ENCODE measurements around the gene ZSWIM1. TPM values are rescaled to one million over a fixed set of nuclear protein-coding genes. Genes with fewer than 3 reads are reported as not detected.
A peak's percentile ranks its signal among the peaks of the same experiment; 100 is the strongest.
"Not testable (repeated sequence)": the region's sequence is repeated elsewhere in the genome, so short reads cannot be mapped to it uniquely, and the experiment has no call there.

Gene ZSWIM1
- total and polyA plus RNA-seq, 2 of the 13 experiments (the other 11 are each of a cell fraction or from before 2014, with no cell fraction given), result 9.5 to 11.7 TPM

DNA sequence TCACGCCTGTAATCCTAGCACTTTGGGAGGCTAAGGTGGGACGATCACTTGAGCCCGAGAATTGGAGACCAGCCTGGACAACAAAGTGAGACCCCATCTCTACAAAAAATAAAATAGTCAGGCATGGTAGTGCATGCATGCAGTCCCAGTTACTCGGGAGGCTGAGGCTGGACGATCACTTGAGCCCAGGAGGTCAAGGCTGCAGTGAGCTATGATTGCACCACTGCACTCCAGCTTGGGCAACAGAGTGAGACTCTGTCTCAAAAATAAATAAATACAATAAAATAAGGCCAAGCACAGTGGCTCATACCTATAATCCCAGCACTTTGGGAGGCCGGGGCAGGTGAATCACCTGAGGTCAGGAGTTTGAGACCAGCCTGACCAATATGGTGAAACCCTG, 20.3 kb downstream of the ZSWIM1 start:
- ATAC-seq; H2AFZ ChIP-seq (ENCODE audit: low read length); CTCF ChIA-PET (ENCODE audit: low intra/inter-chr PET ratio, low total read pairs); TF ChIP-seq FOXP1 (IDR thresholded peaks at IDR 0.05); GABPA (IDR thresholded peaks at IDR 0.05; ENCODE audit: low read depth, low read length): not testable (repeated sequence)
- TF ChIP-seq HOXA3 (CRISPR knock-in tag; IDR thresholded peaks at IDR 0.05) (peak; percentile 41; the same call in 1 of the 2 replicates), FOXP1 (CRISPR knock-in tag; IDR thresholded peaks at IDR 0.05) (peak; percentile 41; the same call in 1 of the 2 replicates), GATAD2A (CRISPR knock-in tag; IDR thresholded peaks at IDR 0.05) (0 out of 2 replicates have a peak, but pooled peaks have one; percentile 26), SAP130 (CRISPR knock-in tag; IDR thresholded peaks at IDR 0.05; ENCODE audit: low read depth) (0 out of 2 replicates have a peak, but pooled peaks have one; percentile 33), MED1 (CRISPR knock-in tag; IDR thresholded peaks at IDR 0.05) (peak; percentile 27; the same call in 1 of the 2 replicates), CEBPG (CRISPR knock-in tag; IDR thresholded peaks at IDR 0.05) (peak; percentile 79), RXRA (CRISPR knock-in tag; IDR thresholded peaks at IDR 0.05) (peak; percentile 43; the same call in 1 of the 2 replicates), NFKB2 (CRISPR knock-in tag; IDR thresholded peaks at IDR 0.05; ENCODE audit: borderline replicate concordance) (peak; percentile 26; the same call in 1 of the 2 replicates), CEBPB (IDR thresholded peaks at IDR 0.05; ENCODE audit: borderline replicate concordance, low read depth, low read length) (peak; percentile 87), HOXA5 (CRISPR knock-in tag; IDR thresholded peaks at IDR 0.05) (0 out of 2 replicates have a peak, but pooled peaks have one; percentile 60), HNF4A (CRISPR knock-in tag; IDR thresholded peaks at IDR 0.05) (peak; percentile 77), RARA (CRISPR knock-in tag; IDR thresholded peaks at IDR 0.05) (peak; percentile 79), SKI (IDR thresholded peaks at IDR 0.05; ENCODE audit: partially characterized antibody) (peak; percentile 23), GABPA (CRISPR knock-in tag; IDR thresholded peaks at IDR 0.05; ENCODE audit: low read depth) (0 out of 2 replicates have a peak, but pooled peaks have one; percentile 2), NR2F6 (IDR thresholded peaks at IDR 0.05) (peak; percentile 50; the same call in 1 of the 2 replicates), NR2F6 (CRISPR knock-in tag; IDR thresholded peaks at IDR 0.05) (peak; percentile 84), SALL1 (CRISPR knock-in tag; IDR thresholded peaks at IDR 0.05) (peak; percentile 54; the same call in 1 of the 2 replicates), FOXK1 (CRISPR knock-in tag; IDR thresholded peaks at IDR 0.05; ENCODE audit: borderline replicate concordance, low read depth) (0 out of 2 replicates have a peak, but pooled peaks have one; percentile 17), ZNF331 (CRISPR knock-in tag; IDR thresholded peaks at IDR 0.05) (0 out of 2 replicates have a peak, but pooled peaks have one; percentile 43)
- TF ChIP-seq, protein P1, sequence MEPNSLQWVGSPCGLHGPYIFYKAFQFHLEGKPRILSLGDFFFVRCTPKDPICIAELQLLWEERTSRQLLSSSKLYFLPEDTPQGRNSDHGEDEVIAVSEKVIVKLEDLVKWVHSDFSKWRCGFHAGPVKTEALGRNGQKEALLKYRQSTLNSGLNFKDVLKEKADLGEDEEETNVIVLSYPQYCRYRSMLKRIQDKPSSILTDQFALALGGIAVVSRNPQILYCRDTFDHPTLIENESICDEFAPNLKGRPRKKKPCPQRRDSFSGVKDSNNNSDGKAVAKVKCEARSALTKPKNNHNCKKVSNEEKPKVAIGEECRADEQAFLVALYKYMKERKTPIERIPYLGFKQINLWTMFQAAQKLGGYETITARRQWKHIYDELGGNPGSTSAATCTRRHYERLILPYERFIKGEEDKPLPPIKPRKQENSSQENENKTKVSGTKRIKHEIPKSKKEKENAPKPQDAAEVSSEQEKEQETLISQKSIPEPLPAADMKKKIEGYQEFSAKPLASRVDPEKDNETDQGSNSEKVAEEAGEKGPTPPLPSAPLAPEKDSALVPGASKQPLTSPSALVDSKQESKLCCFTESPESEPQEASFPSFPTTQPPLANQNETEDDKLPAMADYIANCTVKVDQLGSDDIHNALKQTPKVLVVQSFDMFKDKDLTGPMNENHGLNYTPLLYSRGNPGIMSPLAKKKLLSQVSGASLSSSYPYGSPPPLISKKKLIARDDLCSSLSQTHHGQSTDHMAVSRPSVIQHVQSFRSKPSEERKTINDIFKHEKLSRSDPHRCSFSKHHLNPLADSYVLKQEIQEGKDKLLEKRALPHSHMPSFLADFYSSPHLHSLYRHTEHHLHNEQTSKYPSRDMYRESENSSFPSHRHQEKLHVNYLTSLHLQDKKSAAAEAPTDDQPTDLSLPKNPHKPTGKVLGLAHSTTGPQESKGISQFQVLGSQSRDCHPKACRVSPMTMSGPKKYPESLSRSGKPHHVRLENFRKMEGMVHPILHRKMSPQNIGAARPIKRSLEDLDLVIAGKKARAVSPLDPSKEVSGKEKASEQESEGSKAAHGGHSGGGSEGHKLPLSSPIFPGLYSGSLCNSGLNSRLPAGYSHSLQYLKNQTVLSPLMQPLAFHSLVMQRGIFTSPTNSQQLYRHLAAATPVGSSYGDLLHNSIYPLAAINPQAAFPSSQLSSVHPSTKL (CRISPR knock-in tag; IDR thresholded peaks at IDR 0.05), result peak; percentile 69
- TF ChIP-seq, protein P2, sequence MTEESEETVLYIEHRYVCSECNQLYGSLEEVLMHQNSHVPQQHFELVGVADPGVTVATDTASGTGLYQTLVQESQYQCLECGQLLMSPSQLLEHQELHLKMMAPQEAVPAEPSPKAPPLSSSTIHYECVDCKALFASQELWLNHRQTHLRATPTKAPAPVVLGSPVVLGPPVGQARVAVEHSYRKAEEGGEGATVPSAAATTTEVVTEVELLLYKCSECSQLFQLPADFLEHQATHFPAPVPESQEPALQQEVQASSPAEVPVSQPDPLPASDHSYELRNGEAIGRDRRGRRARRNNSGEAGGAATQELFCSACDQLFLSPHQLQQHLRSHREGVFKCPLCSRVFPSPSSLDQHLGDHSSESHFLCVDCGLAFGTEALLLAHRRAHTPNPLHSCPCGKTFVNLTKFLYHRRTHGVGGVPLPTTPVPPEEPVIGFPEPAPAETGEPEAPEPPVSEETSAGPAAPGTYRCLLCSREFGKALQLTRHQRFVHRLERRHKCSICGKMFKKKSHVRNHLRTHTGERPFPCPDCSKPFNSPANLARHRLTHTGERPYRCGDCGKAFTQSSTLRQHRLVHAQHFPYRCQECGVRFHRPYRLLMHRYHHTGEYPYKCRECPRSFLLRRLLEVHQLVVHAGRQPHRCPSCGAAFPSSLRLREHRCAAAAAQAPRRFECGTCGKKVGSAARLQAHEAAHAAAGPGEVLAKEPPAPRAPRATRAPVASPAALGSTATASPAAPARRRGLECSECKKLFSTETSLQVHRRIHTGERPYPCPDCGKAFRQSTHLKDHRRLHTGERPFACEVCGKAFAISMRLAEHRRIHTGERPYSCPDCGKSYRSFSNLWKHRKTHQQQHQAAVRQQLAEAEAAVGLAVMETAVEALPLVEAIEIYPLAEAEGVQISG (CRISPR knock-in tag; IDR thresholded peaks at IDR 0.05), result peak; percentile 31; the same call in 1 of the 2 replicates

More for the DNA sequence above, 20.3 kb downstream of the ZSWIM1 start:
- H4K20me1 ChIP-seq (ENCODE audit: insufficient read depth, low read length); in situ Hi-C loops (cut with HindIII; ENCODE audit: extremely low pct_ligation_motif_present, low pct_unique_long_range_greater_than_20kb); BruUV-seq (replicated peaks); H3K9ac ChIP-seq (ENCODE audit: insufficient read depth, low read depth, low read length); H3K4me2 ChIP-seq (ENCODE audit: low read depth, low read length); FAIRE-seq; H3K27me3 ChIP-seq (ENCODE audit: control insufficient read depth in 1 of 2, insufficient read depth in 2 of 2, low read length in 2 of 2); H3K9me3 ChIP-seq (ENCODE audit: low read length); DNase-seq (ENCODE audit: low spot score); intact Hi-C loops (cut with micrococcal nuclease; ENCODE audit: unreplicated experiment); H3K4me3 ChIP-seq (replicated peaks in 1 of 3; ENCODE audit: insufficient read depth in 1 of 3, low read depth in 2 of 3, low read length in 3 of 3); H3K79me2 ChIP-seq (ENCODE audit: insufficient read depth, low read length); H3K27ac ChIP-seq (ENCODE audit: extremely low read length, insufficient read depth, low read length): not testable (repeated sequence)
- H3K4me1 ChIP-seq (ENCODE audit: insufficient read depth, low read length), result peaks cover 30% of the 10 kb centered on the region
- POLR2A ChIA-PET, result interaction anchor here (0.8 to 4.7 kb wide), 10 partner anchors 8 to 68 kb away, joined by 3 to 38 read pairs (median 12); partner anchors contain the start of genes CTSA, NEURL2, PCIF1 and SNX21
- WGBS (ENCODE audit: low lambda C conversion rate), result 66% methylated on average over 6 of the region's 6 CpGs
- H3K36me3 ChIP-seq (replicated peaks in 1 of 2; ENCODE audit: control insufficient read depth in 1 of 2, insufficient read depth in 2 of 2, low read length in 2 of 2), result peaks cover 25 to 27% of the 10 kb centered on the region in 2 experiments
